Neuron (in vitro differentiated cells): ENCODE measurements around the gene CCT8L2.
"Not testable (repeated sequence)": the region's sequence is repeated elsewhere in the genome, so short reads cannot be mapped to it uniquely, and the experiment has no call there.

Source experiments
- H2AFZ ChIP-seq: one replicate; pipeline ENCODE4 v1.6.1; 2013; ENCODE audit warnings: low read depth, mild to moderate bottlenecking, inconsistent platforms, low read length, moderate library complexity
- H3K27me3 ChIP-seq: one replicate; pipeline ENCODE4 v1.6.1; 2013; ENCODE audit warnings: low read length; ENCODE audit not compliant: insufficient read depth
- H3K36me3 ChIP-seq: one replicate; pipeline ENCODE4 v1.6.1; 2013; ENCODE audit warnings: low read length; ENCODE audit not compliant: insufficient read depth
- H3K4me1 ChIP-seq: one replicate; pipeline ENCODE4 v1.6.1; 2013; ENCODE audit warnings: low read length; ENCODE audit not compliant: insufficient read depth
- H3K4me3 ChIP-seq: 2 replicates; pipeline ENCODE4 v1.5.1; 2013; ENCODE audit warnings: mild to moderate bottlenecking, low read length, moderate library complexity
- H3K9me3 ChIP-seq: one replicate; pipeline ENCODE4 v1.6.1; 2013; ENCODE audit warnings: low read length

Gene CCT8L2

GRCh38 chr22:16569240-16569834 is 23.3 kb downstream of the CCT8L2 start:
- H3K4me3 ChIP-seq, H3K9me3 ChIP-seq, H3K27me3 ChIP-seq, H2AFZ ChIP-seq, H3K36me3 ChIP-seq, H3K4me1 ChIP-seq: not testable (repeated sequence)

- Histone ChIP-seq H3K27me3 (no peaks in the 10 kb centered on the region), H3K36me3 (no peaks in the 10 kb centered on the region)
Measured at GRCh38 chr22:16568425-16568758, 24.2 kb downstream of the CCT8L2 start.

GRCh38 chr22:16567617-16568424 is 24.8 kb downstream of the CCT8L2 start:
- H2AFZ ChIP-seq, H3K9me3 ChIP-seq, H3K27me3 ChIP-seq, H3K4me1 ChIP-seq, H3K36me3 ChIP-seq, H3K4me3 ChIP-seq: not testable (repeated sequence)

More at GRCh38 chr22:16568425-16568758, 24.2 kb downstream of the CCT8L2 start:
- H3K9me3 ChIP-seq = no peaks in the 10 kb centered on the region
- H3K4me1 ChIP-seq = no peaks in the 10 kb centered on the region
- H3K4me3 ChIP-seq = no peak overlapping the region
- no peak overlapping the region for H2AFZ ChIP-seq

GRCh38 chr22:16566421-16567151 is 26.0 kb downstream of the CCT8L2 start:
- H3K36me3 ChIP-seq, H2AFZ ChIP-seq, H3K27me3 ChIP-seq: not testable (repeated sequence)

GRCh38 chr22:16565585-16566420 is 26.8 kb downstream of the CCT8L2 start:
- H3K4me3 ChIP-seq, H2AFZ ChIP-seq, H3K27me3 ChIP-seq, H3K36me3 ChIP-seq, H3K9me3 ChIP-seq, H3K4me1 ChIP-seq: not testable (repeated sequence)

More at GRCh38 chr22:16566421-16567151, 26.0 kb downstream of the CCT8L2 start:
- not testable (repeated sequence) for H3K4me1 ChIP-seq, H3K9me3 ChIP-seq, H3K4me3 ChIP-seq

GRCh38 chr22:16564837-16565584 is 27.6 kb downstream of the CCT8L2 start:
- H2AFZ ChIP-seq, H3K9me3 ChIP-seq, H3K36me3 ChIP-seq, H3K4me3 ChIP-seq, H3K4me1 ChIP-seq, H3K27me3 ChIP-seq: not testable (repeated sequence)

- Histone ChIP-seq H3K9me3 (no peaks in the 10 kb centered on the region), H3K36me3 (no peaks in the 10 kb centered on the region), H3K4me1 (no peaks in the 10 kb centered on the region), H2AFZ (no peak overlapping the region), H3K27me3 (no peaks in the 10 kb centered on the region), H3K4me3 (no peak overlapping the region)
Measured at GRCh38 chr22:16563555-16564520, 28.8 kb downstream of the CCT8L2 start.

GRCh38 chr22:16562711-16563554 is 29.7 kb downstream of the CCT8L2 start:
- no peaks in the 10 kb centered on the region for H3K27me3 ChIP-seq
- H3K36me3 ChIP-seq = no peaks in the 10 kb centered on the region
- H3K4me3 ChIP-seq = no peak overlapping the region
- H2AFZ ChIP-seq = no peak overlapping the region
- no peaks in the 10 kb centered on the region for H3K9me3 ChIP-seq
- H3K4me1 ChIP-seq = no peaks in the 10 kb centered on the region

GRCh38 chr22:16561093-16561658 is 31.4 kb downstream of the CCT8L2 start:
- H2AFZ ChIP-seq, H3K9me3 ChIP-seq, H3K36me3 ChIP-seq, H3K4me1 ChIP-seq, H3K4me3 ChIP-seq, H3K27me3 ChIP-seq: not testable (repeated sequence)

GRCh38 chr22:16560651-16561050 is 32.0 kb downstream of the CCT8L2 start:
- not testable (repeated sequence) for H2AFZ ChIP-seq, H3K9me3 ChIP-seq, H3K36me3 ChIP-seq, H3K4me3 ChIP-seq, H3K27me3 ChIP-seq, H3K4me1 ChIP-seq

- not testable (repeated sequence) for H3K4me1 ChIP-seq, H3K9me3 ChIP-seq, H3K36me3 ChIP-seq, H2AFZ ChIP-seq, H3K4me3 ChIP-seq, H3K27me3 ChIP-seq
Measured at GRCh38 chr22:16559996-16560395, 32.6 kb downstream of the CCT8L2 start.
